ENCODE measurements around the gene CREB3L1.

DNA sequence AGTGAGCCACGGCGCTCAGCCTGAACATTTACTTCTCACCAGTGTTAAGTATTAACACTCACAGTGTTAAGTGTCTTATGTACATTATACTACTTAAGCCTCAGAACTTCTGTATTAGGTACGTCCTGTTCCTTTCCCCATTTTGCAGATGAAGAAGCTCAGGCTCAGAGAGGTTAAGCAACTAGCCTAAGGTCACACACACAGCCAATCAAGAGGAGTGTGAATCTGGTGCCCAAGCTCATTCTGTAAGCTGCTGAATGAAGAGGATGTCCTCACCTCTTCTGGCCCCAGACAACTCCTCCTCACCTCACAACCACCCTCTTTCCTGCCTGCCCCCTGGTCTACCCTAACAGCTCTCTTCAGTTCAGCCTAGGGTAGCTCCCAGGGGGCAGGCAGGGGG, 29.9 kb downstream of the CREB3L1 start:
- TF ChIP-seq TAF1 (IDR thresholded peaks at IDR 0.05; ENCODE audit: low read depth) = no peak
- no peak for TF ChIP-seq NFIC (IDR thresholded peaks at IDR 0.05)
- TF ChIP-seq EP300 (IDR thresholded peaks at IDR 0.05; ENCODE audit: borderline replicate concordance) = no peak
- TF ChIP-seq, protein P1, sequence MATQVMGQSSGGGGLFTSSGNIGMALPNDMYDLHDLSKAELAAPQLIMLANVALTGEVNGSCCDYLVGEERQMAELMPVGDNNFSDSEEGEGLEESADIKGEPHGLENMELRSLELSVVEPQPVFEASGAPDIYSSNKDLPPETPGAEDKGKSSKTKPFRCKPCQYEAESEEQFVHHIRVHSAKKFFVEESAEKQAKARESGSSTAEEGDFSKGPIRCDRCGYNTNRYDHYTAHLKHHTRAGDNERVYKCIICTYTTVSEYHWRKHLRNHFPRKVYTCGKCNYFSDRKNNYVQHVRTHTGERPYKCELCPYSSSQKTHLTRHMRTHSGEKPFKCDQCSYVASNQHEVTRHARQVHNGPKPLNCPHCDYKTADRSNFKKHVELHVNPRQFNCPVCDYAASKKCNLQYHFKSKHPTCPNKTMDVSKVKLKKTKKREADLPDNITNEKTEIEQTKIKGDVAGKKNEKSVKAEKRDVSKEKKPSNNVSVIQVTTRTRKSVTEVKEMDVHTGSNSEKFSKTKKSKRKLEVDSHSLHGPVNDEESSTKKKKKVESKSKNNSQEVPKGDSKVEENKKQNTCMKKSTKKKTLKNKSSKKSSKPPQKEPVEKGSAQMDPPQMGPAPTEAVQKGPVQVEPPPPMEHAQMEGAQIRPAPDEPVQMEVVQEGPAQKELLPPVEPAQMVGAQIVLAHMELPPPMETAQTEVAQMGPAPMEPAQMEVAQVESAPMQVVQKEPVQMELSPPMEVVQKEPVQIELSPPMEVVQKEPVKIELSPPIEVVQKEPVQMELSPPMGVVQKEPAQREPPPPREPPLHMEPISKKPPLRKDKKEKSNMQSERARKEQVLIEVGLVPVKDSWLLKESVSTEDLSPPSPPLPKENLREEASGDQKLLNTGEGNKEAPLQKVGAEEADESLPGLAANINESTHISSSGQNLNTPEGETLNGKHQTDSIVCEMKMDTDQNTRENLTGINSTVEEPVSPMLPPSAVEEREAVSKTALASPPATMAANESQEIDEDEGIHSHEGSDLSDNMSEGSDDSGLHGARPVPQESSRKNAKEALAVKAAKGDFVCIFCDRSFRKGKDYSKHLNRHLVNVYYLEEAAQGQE (IDR thresholded peaks at IDR 0.05; ENCODE audit: low read depth) = no peak
- no peak for TF ChIP-seq YY1 (IDR thresholded peaks at IDR 0.05; ENCODE audit: low read depth)
- no peak for TF ChIP-seq CREB1 (IDR thresholded peaks at IDR 0.05; ENCODE audit: low read depth)
- no peak for TF ChIP-seq EGR1 (IDR thresholded peaks at IDR 0.05)
- TF ChIP-seq, protein P2, sequence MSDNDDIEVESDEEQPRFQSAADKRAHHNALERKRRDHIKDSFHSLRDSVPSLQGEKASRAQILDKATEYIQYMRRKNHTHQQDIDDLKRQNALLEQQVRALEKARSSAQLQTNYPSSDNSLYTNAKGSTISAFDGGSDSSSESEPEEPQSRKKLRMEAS (IDR thresholded peaks at IDR 0.05) = no peak
- TF ChIP-seq TCF12 (IDR thresholded peaks at IDR 0.05; ENCODE audit: low read depth) = no peak
- TF ChIP-seq ZBTB7A (IDR thresholded peaks at IDR 0.05; ENCODE audit: low read depth) = no peak
